Epithelial cell of prostate (primary cell): ENCODE results near the gene SRGAP2B.
"Not testable (repeated sequence)": the region's sequence is repeated elsewhere in the genome, so short reads cannot be mapped to it uniquely, and the experiment has no call there.

ENCODE experiments used
- DNase-seq: peaks from one replicate; pipeline ENCODE4 v3.0.0-alpha.2; 2011; ENCODE audit warnings: low read depth, low spot score
- H3K27ac ChIP-seq: fragments of 450-650 bp; 2 replicates; pipeline ENCODE4 v1.5.1; 2017; ENCODE audit warnings: mild to moderate bottlenecking

SRGAP2B gene

DNA sequence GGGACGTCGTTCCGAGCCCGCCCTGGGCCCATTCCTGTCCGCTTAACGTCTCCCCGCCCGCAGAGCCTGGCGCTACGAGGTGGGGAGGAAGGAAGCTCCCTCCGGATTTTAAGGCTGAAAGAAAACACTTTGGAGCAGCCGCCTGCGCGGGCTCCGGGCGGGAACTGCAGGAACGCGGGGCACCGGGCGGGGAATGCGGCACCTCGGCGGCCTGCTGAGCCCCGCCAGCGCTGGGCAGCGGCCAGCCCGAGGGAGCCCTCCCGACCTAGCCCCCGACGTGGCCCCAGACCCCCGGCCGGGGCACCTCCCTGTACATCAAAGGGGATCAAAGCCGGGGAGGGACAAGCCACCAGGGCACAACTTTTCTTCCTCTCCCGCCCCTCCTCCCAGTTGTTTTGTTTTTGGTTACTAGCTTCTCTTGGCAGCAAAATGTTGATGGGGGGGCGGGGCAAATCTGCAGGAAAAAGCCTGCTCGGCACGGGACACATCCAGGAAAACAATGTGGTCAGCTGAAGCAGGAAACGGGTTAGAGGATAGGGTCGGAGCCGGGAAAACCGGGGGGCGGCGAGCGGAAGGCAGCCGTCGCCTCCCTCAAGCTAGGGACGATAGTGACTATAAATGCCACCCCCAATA is 1.5 kb downstream of the SRGAP2B start:
- H3K27ac ChIP-seq, DNase-seq: not testable (repeated sequence)

DNA sequence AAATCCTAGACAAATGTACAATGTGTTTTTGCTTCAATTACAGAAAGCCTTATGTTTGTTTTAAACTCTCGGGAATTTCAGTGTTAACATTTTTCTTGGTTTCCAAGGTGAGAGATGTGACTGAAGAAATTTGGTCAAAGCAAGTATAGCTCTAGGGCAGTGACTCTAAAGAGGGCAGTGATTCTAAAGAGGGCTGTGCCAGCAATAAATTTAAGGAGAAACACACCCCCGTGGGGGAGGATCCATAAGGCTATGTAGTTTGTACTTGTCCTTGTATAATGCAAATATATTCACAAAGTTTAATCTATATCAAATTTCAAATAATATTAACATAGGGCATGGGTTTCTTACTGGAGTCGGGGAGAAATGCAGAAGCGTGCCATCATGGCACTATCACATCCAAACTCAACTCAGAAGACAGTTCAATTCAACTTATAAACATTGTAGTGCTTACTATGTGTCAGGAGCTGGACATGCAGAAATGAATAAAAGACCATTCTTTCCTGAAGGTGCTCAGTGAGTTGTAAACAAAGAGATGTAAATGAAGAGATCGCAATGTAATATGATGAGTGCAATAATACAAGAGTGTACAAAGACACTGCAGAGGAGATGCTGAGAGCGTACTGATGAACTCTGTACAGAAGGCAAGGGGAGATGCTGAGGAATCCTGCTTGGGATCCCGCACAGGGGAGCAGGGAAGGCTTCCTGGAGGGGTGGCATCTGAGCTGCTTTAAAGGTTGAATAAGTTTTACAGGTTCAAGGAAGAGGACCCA is 12.5 kb downstream of the SRGAP2B start:
- not testable (repeated sequence) for H3K27ac ChIP-seq, DNase-seq

DNA sequence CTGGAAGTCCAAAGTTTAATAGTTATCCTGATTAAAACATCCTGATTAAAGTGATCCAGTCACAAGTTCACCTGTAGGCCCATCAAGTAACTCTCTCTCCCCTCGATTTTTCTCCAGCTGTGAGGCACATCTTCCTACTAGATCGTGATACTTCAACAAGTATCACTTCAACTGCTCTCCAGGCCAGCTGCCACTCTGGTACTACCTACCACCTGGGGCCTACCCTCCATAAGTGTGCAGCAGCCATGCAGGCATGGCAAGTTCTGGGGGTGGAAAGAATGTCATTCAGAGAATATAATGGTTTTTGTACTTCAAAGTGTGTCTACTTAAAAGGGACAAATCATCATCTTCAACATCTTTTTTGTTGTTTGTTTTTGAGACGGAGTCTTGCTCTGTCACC is 14.9 kb downstream of the SRGAP2B start:
- not testable (repeated sequence) for DNase-seq

DNA sequence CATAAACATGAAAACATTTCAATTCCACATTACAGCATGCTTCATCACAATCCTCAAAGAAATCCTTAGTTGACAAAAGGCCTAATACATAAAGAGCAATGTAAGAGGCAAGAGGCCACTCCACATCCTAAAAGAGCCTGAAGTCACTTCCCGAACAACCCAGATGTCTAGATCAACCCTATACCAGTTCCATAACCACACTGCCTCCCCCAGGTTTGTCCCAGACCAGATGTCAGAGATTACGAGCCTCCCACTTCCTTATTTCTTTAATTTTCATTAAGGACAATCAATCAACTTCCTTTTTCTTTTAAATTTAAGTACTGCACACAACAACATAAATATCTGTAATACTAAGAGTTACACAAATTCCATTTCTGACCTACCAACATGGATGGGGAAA is 15.4 kb downstream of the SRGAP2B start:
- DNase-seq, H3K27ac ChIP-seq: not testable (repeated sequence)

More for the DNA sequence above, 14.9 kb downstream of the SRGAP2B start:
- not testable (repeated sequence) for H3K27ac ChIP-seq

DNA sequence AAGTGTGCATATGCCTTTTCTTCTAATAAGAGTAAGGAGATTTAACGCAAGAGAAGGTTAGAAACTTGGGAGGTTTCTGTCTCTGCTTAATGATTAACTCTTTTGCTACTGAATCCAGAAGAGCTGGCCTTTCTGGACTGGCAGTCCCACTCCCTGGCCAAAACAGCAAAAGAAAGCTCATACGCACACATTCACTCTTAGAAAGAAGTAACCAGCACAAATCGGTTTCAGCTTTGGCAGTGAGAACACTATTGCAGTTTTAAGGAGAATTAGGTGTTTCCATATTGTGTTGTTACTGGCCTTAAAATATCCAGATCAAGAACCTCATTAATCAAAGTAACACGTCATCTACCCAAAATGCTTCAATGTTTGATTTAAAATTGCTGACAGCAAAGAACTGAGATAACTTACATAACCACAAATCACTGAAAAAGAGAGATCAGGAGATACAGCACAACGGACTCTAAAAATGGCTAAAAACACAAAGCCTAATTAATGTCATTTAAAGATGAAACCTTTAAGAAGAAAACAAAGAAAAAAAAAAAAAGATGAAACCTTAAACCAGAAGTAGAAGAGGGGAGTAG is 16.2 kb downstream of the SRGAP2B start:
- not testable (repeated sequence) for H3K27ac ChIP-seq, DNase-seq

DNA sequence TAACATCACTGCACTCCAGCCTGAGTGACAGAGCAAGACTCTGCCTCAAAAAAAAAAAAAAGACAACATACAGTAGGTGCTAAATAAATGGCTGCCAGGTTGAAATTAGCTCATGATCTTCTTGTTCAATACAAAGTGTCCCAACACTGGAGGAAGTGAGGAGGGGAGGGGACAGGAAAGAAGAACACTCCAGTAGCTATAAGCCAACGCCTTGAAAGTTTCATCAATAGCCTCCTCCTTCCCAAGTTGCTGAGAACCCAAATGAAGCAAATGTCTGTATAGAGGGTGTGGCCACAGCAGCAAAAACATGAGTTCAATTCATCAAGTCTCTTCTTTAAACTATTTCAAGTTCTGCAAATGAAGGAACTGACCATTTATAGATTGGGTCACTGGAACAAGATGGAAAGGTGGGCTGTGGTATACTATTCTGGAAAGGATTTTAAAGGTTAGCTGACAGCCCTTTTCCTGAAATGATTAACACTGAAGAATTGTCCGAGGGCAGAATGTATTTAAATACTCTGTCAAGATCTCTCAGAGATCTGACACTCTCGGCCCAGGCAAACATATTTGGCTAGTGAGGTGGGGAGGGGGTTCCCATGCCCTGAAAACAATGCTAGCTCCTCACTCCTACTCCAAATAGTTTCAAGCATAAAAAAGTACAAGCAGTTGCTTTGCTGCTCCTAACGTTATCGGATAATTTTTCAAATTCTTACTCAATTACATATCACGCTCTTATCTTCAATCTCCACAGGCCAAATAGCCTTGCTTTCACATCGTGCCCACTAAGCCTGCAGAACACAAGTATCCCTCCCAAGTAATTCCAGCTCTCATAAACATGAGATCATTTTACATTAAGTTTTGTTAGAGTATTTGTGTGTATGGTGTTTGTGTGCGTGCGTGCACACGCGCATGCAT is 17.0 kb downstream of the SRGAP2B start:
- H3K27ac ChIP-seq, DNase-seq: not testable (repeated sequence)

DNA sequence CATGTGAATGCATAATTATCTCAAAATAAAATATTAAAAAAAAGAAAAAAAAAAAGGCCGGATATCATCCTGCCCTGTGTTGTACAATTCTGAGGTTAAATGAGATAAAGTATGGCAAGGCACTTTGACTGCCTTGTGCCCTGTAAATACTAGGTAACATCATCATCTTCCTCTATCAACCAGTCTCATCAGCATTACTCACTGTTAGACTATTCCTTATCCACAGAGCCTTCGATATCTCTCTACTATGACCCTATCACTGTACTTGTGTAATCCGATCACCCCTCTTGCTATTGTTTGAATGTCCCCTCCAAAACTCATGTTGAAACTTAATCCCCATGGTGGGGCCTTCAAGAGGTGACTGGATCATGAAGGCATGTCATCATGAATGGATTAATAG is 18.3 kb downstream of the SRGAP2B start:
- H3K27ac ChIP-seq, DNase-seq: not testable (repeated sequence)

DNA sequence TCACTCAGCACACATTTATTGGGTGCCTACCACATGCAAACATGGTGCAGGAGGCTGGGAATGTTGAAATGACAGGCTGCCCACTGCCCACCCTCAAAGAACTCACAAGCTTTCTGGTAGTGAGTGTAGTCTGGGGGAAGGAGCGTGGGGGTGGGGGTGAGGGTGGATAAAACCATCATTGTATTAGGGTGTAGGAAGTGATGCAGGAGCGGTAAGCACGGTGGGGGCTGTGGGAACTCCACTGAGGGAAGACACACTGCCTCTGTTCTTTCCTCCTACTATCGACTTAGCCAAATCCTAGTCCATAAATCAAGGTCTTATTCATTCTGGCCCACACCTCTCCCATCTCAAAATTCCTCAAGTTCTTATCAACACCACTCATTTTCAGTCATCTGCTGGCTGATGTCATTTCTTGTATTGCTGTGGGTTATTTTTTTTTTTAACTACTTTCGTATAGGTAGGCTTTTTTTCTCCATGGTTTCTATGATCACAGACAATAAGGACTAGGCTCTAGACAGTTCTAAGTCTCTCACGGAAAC is 21.0 kb downstream of the SRGAP2B start:
- not testable (repeated sequence) for H3K27ac ChIP-seq, DNase-seq

DNA sequence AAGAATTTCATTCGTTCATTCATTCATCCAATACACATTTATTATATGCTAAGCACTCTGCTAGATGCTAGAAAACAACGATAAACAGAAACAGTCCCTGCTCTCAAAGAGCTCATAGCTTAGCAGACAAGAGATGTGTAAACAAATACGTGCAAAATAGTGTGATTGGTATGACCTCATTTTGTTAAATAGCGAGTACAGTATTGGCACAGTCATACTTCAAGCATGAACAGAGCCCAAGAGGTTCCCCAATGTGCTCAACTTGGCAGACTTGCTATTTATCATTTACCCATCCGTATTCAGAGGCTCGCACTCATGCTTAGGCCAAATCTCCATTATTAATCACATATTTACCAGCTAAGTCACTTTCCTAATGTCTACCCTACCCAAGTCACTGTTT is 23.6 kb downstream of the SRGAP2B start:
- H3K27ac ChIP-seq, DNase-seq: not testable (repeated sequence)

DNA sequence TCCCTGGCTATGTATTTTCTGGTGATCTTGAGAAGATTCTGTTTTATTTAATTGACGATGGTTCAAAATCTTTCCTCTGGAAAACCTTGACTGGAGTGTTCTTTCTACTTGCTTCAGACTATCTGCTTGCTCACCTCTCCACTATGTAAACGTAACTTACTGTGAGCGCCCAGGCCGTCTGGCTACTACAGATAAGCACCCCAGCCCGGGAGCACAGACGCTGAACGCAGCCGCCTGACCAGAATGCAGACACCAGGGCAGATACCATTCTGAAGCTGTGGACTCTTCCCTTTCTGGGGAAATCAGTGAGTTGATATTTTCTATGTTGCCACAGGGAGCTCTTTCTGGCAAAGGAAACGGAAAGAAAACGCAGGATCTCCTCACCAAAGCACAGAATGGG is 28.6 kb downstream of the SRGAP2B start:
- H3K27ac ChIP-seq, DNase-seq: not testable (repeated sequence)

DNA sequence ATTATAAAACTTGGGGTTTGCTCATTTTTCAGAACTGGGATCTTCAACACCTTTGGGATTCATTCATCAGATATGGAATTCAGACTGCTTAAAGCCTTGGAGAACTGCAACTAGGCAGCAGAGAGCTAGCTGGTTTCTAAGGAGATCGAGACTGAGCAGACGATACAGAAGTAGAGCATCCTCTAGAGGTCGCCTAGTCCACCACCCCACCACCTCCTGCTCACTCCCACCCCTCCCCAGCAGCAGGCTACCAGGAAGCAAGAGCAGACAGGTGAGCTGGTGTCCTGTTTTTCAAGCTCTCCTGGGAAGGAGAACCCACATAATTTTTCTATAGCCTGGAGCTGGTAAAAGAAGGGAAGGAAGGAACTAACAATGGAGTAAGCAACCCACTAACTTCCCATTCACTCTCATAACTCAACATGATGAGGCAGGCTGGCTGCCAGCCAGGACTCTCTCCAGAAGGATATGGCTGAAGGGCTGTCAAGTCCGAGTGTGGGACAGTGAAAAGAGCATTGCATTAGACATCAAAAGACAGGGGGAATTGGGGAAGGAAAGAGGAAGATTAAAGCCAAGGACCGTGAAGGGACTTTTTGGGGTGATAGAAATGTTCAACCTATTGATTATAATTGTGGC is 29.8 kb downstream of the SRGAP2B start:
- not testable (repeated sequence) for DNase-seq

DNA sequence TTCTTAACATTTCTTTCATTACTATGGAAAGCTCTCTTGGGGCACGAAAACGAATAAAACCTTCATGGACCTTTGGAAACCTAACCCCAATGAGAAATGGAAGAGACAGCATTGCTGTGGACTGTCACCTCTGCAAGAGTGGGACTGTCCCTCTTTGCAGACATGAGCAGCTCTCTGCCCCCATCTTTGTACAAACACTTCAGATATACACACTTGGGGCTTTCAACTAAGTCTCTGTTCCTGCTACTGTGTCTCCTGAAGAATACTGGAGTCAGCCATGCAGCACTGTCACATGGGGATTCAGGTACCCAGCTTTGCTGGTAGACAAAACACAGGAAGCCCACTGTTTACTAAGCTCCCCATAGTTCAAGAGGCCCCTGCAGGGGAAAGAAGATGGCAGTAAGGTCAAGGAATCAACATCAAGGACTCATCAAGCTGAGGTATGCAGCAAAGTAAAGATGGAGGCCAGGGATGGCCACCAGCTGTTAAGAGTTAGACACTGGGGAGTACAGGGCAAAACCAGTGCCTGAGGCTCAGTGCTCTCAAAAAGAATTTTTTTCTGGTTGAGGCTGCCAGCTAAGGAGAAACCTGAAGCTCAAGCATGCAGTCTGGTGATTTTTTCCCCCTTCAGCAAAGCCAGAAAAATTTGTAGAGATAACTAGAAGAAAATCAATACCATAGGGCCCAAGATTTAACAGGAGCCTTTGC is 31.0 kb downstream of the SRGAP2B start:
- H3K27ac ChIP-seq, DNase-seq: not testable (repeated sequence)

More for the DNA sequence above, 29.8 kb downstream of the SRGAP2B start:
- H3K27ac ChIP-seq = not testable (repeated sequence)

DNA sequence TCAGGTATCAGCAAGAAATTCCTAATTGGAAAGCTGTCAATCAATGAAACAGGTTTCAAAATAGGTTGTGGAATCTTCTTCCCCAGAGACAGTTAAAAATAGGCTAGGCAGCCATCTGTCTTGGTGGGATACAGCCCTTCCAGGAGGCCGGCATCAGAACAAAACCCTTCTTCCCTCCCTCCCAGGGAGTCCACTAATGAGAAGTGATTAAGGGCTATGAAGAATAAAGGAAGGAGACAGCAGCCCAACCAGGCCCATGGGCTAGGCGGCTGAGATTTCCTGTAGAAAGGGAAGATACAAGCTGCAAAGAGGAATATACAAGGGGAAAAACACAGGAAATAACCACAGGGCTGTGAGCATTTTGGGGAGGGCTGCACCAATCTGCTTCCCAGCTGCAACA is 31.8 kb downstream of the SRGAP2B start:
- not testable (repeated sequence) for H3K27ac ChIP-seq, DNase-seq

DNA sequence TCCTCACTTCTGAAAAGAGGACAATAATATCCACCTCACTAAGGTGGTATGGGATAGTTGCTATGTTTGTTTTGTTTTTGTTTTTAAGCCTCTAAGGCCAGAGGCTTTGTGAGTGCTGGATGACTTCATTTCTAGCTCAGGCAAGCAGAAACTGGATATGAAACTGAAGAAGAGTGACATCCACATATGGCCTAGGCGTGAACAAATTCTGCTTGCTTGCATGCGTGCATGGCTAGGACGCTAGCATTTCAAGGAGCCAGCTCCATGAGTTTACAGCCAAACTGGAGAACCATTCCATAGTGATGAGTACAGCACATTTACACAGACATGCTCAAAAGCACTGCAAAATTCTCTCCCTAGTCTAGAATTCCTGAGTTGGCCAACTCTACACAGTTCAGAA is 36.9 kb downstream of the SRGAP2B start:
- not testable (repeated sequence) for DNase-seq, H3K27ac ChIP-seq

DNA sequence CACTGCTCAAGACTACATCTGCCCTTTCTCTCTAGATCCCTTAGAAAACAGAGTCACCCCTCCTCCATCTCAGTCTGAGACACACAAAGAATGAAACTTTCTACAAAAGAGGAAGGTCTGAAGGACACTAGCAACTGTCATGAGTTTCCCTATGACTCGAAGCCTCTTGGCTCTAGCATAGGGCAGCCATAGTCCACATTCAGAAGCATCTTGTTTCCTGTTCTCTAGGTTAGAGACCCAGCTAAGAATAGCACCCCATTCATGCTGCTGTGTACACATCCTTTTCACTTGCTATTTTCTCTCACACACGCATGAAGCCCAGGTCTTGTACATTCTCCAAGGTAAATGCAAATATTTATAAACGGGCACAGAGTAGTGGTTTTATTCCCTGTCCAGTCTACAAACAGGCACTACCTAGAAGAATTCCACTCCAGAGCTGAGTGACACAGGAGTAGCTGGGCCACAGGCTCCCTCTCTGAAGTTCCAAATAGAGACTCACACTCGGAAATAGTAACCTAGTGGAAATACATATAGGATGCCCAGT is 39.8 kb downstream of the SRGAP2B start:
- DNase-seq, H3K27ac ChIP-seq: not testable (repeated sequence)

DNA sequence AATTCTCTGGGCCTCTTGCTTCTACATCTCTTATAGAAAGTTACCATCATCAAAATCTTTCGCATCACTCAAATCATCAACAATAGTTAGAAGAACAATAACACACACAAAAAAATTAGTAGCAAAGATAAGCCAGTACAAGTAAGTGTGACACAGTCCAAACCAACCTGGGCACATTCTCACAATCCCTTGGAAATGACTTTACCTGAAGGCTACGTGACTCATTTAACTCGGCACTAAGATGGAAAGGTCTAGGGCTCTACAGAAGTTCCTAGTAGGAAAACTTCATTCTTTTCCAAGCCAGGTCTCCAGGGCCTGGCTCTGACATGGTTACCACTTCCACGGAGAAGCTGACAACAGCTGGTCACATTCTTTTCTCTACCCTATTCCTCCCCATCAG is 41.7 kb downstream of the SRGAP2B start:
- not testable (repeated sequence) for DNase-seq

DNA sequence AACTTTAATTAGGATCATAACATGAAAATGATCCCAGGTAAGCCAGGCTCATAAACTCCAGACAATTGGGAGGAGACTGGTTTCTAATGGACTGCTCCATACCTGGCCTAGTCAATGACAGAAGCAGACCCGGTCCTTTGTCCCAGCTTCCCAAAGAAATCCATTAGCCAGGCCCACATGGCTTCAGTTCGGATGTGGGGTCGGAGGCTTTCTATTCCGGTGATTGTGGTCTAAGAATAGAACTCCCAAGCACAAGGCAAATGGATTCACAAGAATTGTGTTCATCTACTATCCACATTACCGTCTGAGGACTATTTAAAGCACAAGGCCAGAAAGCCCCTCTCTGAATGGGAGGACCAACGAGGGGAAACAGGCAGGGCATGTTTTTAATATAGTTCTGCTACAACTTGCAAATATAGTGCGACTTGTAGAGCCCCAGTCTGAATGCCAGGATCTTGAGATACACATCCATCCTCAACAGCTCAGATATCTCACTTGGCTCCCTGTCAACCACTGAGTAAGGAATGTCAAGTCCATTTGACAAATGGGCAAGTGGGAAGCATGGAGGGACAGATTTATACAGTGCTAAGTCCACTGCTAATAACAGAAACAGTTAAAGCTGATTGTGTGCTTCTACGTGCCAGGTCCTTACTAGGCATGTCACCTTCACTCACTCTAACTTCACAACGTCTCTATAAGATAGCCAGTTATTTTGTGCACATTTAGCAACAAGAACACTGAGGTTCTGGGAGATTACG is 42.9 kb downstream of the SRGAP2B start:
- H3K27ac ChIP-seq, DNase-seq: not testable (repeated sequence)

More for the DNA sequence above, 41.7 kb downstream of the SRGAP2B start:
- H3K27ac ChIP-seq = not testable (repeated sequence)
